Measurements from ENCODE around the gene KLK11.
A peak's percentile ranks its signal among the peaks of the same experiment; 100 is the strongest.

Gene KLK11

DNA sequence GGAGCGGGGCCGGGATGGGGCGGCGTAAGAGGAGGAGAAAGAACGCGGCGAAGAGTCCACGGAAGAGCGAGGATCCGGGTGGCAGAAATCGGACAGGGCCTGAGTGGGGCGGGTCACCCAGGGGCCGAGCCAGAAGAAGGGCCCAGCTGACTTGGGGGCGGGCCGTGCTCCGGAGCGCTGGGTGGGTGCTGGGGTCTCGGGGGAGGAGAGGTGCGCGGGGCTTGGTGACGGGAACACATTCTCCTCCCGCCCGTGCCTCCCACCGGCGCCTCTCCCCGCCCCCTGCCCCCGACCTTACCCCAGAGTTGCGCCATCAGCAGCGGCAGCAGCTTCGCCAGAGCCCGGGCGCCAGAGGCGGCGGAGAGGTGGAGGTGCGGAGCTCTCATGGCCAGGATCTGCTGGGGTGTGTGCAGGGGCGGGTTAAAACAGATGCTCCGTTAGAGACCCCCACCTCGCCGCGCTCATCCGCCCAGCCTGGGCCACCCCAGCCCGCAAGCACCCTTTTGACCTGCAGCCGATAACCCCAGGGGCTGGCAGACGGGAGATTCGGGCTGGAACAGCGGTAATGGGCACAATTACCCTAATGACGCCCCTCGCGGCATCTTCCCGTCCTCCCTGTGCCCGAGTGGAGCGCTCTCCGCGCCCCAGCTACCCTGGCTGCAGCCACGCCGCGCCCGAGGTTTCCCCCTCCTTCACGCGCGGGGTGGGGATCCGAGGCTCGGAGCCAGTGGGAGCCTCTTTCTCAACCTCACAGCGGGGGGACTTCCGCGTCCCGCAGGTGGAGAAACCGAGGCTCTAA lies 7.5 kb downstream of the KLK11 start:
- TF ChIP-seq, protein P1, sequence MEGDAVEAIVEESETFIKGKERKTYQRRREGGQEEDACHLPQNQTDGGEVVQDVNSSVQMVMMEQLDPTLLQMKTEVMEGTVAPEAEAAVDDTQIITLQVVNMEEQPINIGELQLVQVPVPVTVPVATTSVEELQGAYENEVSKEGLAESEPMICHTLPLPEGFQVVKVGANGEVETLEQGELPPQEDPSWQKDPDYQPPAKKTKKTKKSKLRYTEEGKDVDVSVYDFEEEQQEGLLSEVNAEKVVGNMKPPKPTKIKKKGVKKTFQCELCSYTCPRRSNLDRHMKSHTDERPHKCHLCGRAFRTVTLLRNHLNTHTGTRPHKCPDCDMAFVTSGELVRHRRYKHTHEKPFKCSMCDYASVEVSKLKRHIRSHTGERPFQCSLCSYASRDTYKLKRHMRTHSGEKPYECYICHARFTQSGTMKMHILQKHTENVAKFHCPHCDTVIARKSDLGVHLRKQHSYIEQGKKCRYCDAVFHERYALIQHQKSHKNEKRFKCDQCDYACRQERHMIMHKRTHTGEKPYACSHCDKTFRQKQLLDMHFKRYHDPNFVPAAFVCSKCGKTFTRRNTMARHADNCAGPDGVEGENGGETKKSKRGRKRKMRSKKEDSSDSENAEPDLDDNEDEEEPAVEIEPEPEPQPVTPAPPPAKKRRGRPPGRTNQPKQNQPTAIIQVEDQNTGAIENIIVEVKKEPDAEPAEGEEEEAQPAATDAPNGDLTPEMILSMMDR (IDR thresholded peaks at IDR 0.05) = no peak
- Histone ChIP-seq H3K27ac (no peak overlapping the region), H3K4me1 (ENCODE audit: control insufficient read depth in 1 of 2, insufficient read depth in 1 of 2, low read depth in 1 of 2, low read length in 1 of 2) (peaks cover 0 to 10% of the 10 kb centered on the region in 2 experiments), H3K36me3 (no peaks in the 10 kb centered on the region), H3K4me3 (ENCODE audit: low read depth in 1 of 2, low read length in 1 of 2) (peak overlapping the region in 1 of 2 experiments; percentile 53), H3K27me3 (peaks cover 100% of the 10 kb centered on the region), H3K9me3 (no peaks in the 10 kb centered on the region)

DNA sequence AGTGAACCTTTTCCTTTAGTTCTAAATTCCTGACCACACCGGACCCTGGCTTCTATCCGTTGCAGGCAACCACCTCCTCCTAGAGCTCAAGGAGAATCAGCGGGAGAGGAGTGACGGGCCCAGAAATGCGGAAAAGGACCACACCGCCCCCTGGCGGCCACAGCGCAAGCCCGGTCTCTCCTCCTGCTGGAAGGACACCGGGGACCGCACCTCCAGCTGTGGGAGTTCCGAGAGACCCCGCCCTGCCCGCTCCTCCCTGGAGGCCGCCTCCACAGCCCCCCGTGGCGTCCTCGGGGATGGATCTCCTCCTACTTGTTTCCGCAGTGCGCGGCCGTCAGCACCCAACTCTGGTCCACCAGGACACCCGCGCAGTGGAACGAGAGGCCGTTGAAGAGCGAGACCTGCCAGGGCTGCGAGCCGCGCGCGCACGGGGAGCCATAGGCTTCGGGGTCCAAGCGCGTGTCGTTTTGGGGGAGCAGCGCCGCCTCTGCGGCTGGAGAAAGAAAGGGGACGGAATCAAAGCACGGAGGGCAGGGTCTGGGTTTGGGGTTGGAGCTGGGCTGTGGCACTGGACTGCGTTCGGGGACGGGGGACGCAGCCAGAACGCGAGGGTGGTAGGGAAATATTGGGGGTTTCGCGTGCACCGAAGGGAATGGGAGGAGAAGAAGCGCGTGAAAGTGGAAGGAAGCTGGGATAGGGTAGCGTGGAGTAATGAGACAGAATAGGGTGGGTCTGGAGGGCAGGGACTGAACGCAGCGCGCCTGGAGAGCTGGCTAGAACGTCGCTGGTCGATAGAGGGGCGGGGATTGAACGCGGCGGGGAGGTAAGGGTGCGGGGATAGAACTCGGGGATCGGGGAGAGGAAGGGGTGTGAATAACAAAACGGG lies 9.4 kb downstream of the KLK11 start:
- H3K27me3 ChIP-seq = peaks cover 83% of the 10 kb centered on the region
- H3K4me3 ChIP-seq (ENCODE audit: low read depth in 1 of 2, low read length in 1 of 2) = no peak overlapping the region
- no peak overlapping the region for H3K27ac ChIP-seq
- TF ChIP-seq, protein P1 (IDR thresholded peaks at IDR 0.05) = peak; percentile 35
- no peaks in the 10 kb centered on the region for H3K36me3 ChIP-seq
- H3K9me3 ChIP-seq = no peaks in the 10 kb centered on the region
- H3K4me1 ChIP-seq (ENCODE audit: control insufficient read depth in 1 of 2, insufficient read depth in 1 of 2, low read depth in 1 of 2, low read length in 1 of 2) = peaks cover 0 to 10% of the 10 kb centered on the region in 2 experiments

DNA sequence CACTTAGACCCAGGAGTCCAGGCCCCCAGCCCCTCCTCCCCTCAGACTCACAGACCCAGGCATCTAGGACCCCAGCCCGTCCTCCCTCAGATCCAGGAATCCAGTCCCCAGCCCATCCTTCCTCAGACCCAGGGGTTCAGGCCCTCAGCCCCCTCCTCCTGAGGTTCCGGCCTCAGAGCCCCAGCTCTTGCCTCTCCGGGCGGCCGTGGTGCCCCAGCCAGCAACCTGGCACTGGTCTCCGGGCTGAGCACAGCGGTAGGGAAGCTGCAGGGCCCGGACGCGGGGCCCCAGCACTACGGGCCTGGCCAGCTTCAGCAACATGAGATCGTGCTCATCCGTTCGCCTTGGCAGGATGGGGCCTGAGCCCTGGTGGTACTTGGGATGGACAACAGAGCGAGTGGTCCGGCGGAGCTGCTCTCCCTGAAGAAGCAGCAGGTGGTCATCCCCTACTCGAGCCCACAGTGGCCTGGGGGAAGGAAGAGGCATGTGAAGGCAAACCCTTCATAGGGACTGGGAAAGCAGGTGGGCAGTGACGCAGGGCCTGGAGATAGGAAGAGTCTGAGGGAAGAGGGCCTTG lies 10.6 kb downstream of the KLK11 start:
- H3K27ac ChIP-seq = no peak overlapping the region
- TF ChIP-seq, protein P1 (IDR thresholded peaks at IDR 0.05) = no peak
- peaks cover 0 to 10% of the 10 kb centered on the region in 2 experiments for H3K4me1 ChIP-seq (ENCODE audit: control insufficient read depth in 1 of 2, insufficient read depth in 1 of 2, low read depth in 1 of 2, low read length in 1 of 2)
- no peak overlapping the region for H3K4me3 ChIP-seq (ENCODE audit: low read depth in 1 of 2, low read length in 1 of 2)
- H3K27me3 ChIP-seq = peaks cover 72% of the 10 kb centered on the region
- H3K36me3 ChIP-seq = no peaks in the 10 kb centered on the region
- no peaks in the 10 kb centered on the region for H3K9me3 ChIP-seq

DNA sequence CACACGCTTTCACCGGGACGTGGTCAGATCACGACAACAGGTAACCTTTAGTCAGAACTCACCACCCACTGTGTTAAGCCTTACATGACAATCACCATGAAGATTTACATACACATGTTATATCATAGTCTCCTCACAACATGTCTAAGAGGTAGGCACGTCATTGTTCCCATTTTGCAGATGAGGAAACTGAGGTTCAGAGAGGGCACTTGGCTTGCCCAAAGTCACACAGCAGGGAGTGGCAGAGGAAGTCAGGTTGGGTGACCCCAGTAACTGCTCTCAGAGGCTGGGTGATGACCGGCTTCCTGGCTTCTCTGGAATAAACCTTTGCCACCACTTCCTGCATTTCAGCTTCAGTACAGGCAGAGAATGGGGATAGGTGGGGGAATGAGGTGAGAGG lies 12.2 kb downstream of the KLK11 start:
- H3K4me1 ChIP-seq (ENCODE audit: control insufficient read depth in 1 of 2, insufficient read depth in 1 of 2, low read depth in 1 of 2, low read length in 1 of 2) = peaks cover 0 to 9% of the 10 kb centered on the region in 2 experiments
- TF ChIP-seq, protein P1 (IDR thresholded peaks at IDR 0.05) = no peak
- no peaks in the 10 kb centered on the region for H3K36me3 ChIP-seq
- H3K9me3 ChIP-seq = no peaks in the 10 kb centered on the region
- peaks cover 72% of the 10 kb centered on the region for H3K27me3 ChIP-seq
- H3K4me3 ChIP-seq (ENCODE audit: low read depth in 1 of 2, low read length in 1 of 2) = no peak overlapping the region
- H3K27ac ChIP-seq = no peak overlapping the region

DNA sequence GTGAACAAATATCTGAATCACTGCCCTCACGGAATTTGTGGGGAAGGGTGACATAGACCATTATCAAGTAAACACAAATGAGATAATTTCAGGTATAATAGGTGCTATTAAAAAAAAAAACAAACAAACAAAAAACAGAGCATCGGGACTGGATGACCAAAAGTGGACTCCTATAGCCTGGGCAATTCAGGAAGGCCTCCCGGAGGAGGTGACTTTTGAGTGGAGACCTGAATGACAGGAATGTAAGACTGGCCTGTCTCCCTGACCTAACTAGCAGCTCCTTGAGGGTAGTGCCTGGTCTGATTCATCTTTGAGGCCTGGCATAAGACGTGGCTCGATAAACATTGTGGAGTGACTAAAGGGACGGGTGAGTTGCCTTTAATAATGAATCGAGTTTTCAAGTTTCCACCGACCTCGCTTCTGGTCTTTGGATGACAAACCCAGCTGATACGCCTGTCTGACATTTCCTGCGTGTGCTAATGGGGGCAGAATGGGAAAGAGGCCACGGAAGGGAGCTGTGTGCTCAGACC lies 13.7 kb downstream of the KLK11 start:
- Histone ChIP-seq H3K4me1 (ENCODE audit: control insufficient read depth in 1 of 2, insufficient read depth in 1 of 2, low read depth in 1 of 2, low read length in 1 of 2) (no peaks in the 10 kb centered on the region), H3K36me3 (no peaks in the 10 kb centered on the region), H3K27ac (no peak overlapping the region), H3K4me3 (ENCODE audit: low read depth in 1 of 2, low read length in 1 of 2) (no peak overlapping the region), H3K9me3 (no peaks in the 10 kb centered on the region), H3K27me3 (peaks cover 58% of the 10 kb centered on the region)
- TF ChIP-seq, protein P1 (IDR thresholded peaks at IDR 0.05) = no peak
